ENCODE results near the gene GULP1. TPM values are rescaled to one million over a fixed set of nuclear protein-coding genes. Genes with fewer than 3 reads are reported as not detected.

Gene GULP1
- total RNA-seq, 4 donors from 2014 or later, result 43.3 to 64.8 (median 50.3) TPM

GRCh38 chr2:188478724-188479123 is 187.1 kb downstream of the GULP1 start:
- 0 to 22% methylated on average over 1 of the region's 1 CpG for WGBS, 2 donors (ENCODE audit: low coverage in 1 of 2)
- ATAC-seq, result no peak
- TF ChIP-seq POLR2AphosphoS5 (IDR thresholded peaks at IDR 0.05) (no peak), EP300 (IDR thresholded peaks at IDR 0.05) (no peak), POLR2A (IDR thresholded peaks at IDR 0.05) (no peak), CTCF (IDR thresholded peaks at IDR 0.05) (no peak)

GRCh38 chr2:188481474-188481873 is 189.8 kb downstream of the GULP1 start:
- 79 to 89% methylated on average over 2 of the region's 2 CpGs for WGBS, 2 donors (ENCODE audit: low coverage in 1 of 2)
- Histone ChIP-seq H3K9me3 (no peaks in the 10 kb centered on the region), H3K4me1 (peaks cover 0 to 5% (median 0%) of the 10 kb centered on the region in 3 donors), H3K27ac (no peak overlapping the region), H3K36me3 (no peaks in the 10 kb centered on the region), H3K4me3 (no peak overlapping the region), H3K27me3 (no peaks in the 10 kb centered on the region)
- no peak for ATAC-seq
- TF ChIP-seq CTCF (IDR thresholded peaks at IDR 0.05) (no peak), POLR2A (IDR thresholded peaks at IDR 0.05) (no peak), POLR2AphosphoS5 (IDR thresholded peaks at IDR 0.05) (no peak), EP300 (IDR thresholded peaks at IDR 0.05) (no peak)

More at GRCh38 chr2:188478724-188479123, 187.1 kb downstream of the GULP1 start:
- H3K27me3 ChIP-seq, result no peaks in the 10 kb centered on the region
- no peaks in the 10 kb centered on the region for H3K36me3 ChIP-seq
- peaks cover 0 to 5% (median 0%) of the 10 kb centered on the region in 3 donors for H3K4me1 ChIP-seq
- H3K27ac ChIP-seq, result no peak overlapping the region
- H3K9me3 ChIP-seq, result no peaks in the 10 kb centered on the region
- no peak overlapping the region for H3K4me3 ChIP-seq

- no peaks in the 10 kb centered on the region for H3K4me1 ChIP-seq
- no peak for ATAC-seq
- TF ChIP-seq POLR2AphosphoS5 (IDR thresholded peaks at IDR 0.05) (no peak), CTCF (IDR thresholded peaks at IDR 0.05) (no peak), POLR2A (IDR thresholded peaks at IDR 0.05) (no peak), EP300 (IDR thresholded peaks at IDR 0.05) (no peak)
- H3K27ac ChIP-seq, result no peak overlapping the region
- no peak overlapping the region for H3K4me3 ChIP-seq
- H3K9me3 ChIP-seq, result no peaks in the 10 kb centered on the region
- H3K36me3 ChIP-seq, result no peaks in the 10 kb centered on the region
- H3K27me3 ChIP-seq, result no peaks in the 10 kb centered on the region
These were observed 193.8 kb downstream of the GULP1 start for GRCh38 chr2:188485496-188485895.

GRCh38 chr2:188492751-188493150 is 201.1 kb downstream of the GULP1 start:
- TF ChIP-seq EP300 (IDR thresholded peaks at IDR 0.05), result no peak
- no peak for TF ChIP-seq CTCF (IDR thresholded peaks at IDR 0.05)
- TF ChIP-seq POLR2AphosphoS5 (IDR thresholded peaks at IDR 0.05), result no peak
- TF ChIP-seq POLR2A (IDR thresholded peaks at IDR 0.05), result no peak
- Histone ChIP-seq H3K9me3 (no peaks in the 10 kb centered on the region), H3K4me3 (no peak overlapping the region), H3K27ac (no peak overlapping the region), H3K27me3 (no peaks in the 10 kb centered on the region), H3K36me3 (no peaks in the 10 kb centered on the region), H3K4me1 (no peaks in the 10 kb centered on the region)
- no peak for ATAC-seq
- WGBS, 2 donors (ENCODE audit: low coverage in 1 of 2), result 62 to 81% methylated on average over 4 of the region's 4 CpGs

- H3K4me3 ChIP-seq, result no peak overlapping the region
- H3K36me3 ChIP-seq, result no peaks in the 10 kb centered on the region
- no peaks in the 10 kb centered on the region for H3K4me1 ChIP-seq
- no peak overlapping the region for H3K27ac ChIP-seq
- no peak for TF ChIP-seq POLR2A (IDR thresholded peaks at IDR 0.05)
- TF ChIP-seq POLR2AphosphoS5 (IDR thresholded peaks at IDR 0.05), result no peak
- no peak for TF ChIP-seq EP300 (IDR thresholded peaks at IDR 0.05)
- no peak for TF ChIP-seq CTCF (IDR thresholded peaks at IDR 0.05)
- H3K27me3 ChIP-seq, result no peaks in the 10 kb centered on the region
- no peak for ATAC-seq
- H3K9me3 ChIP-seq, result no peaks in the 10 kb centered on the region
These were observed 203.2 kb downstream of the GULP1 start for GRCh38 chr2:188494906-188495305.
